H9 (cell line): Measurements from ENCODE around the gene DNAH12. TPM values are rescaled to one million over a fixed set of nuclear protein-coding genes. Genes with fewer than 3 reads are reported as not detected.

Experiments used
- DNase-seq: peaks from one replicate; pipeline ENCODE4 v3.0.0-alpha.2; 2017
- H2AFZ ChIP-seq: one replicate; pipeline ENCODE4 v1.6.1; 2013; ENCODE audit warnings: mild to moderate bottlenecking, low read length, control low read depth, moderate library complexity
- H2AK5ac ChIP-seq: 2 replicates; pipeline ENCODE4 v1.6.1; 2013; ENCODE audit warnings: low read length, control low read depth, mixed read lengths; ENCODE audit not compliant: insufficient read length
- H2BK120ac ChIP-seq: one replicate; pipeline ENCODE4 v1.6.1; 2013; ENCODE audit warnings: low read depth, mild to moderate bottlenecking, low read length, control low read depth, inconsistent platforms; ENCODE audit not compliant: poor library complexity, severe bottlenecking
- H2BK12ac ChIP-seq: 2 replicates; pipeline ENCODE4 v1.6.1; 2013; ENCODE audit warnings: low read length, control low read depth, mixed read lengths, low read depth; ENCODE audit not compliant: insufficient read length
- H2BK15ac ChIP-seq: 2 replicates; pipeline ENCODE4 v1.6.1; 2013; ENCODE audit warnings: low read depth, low read length, control low read depth
- H2BK20ac ChIP-seq: one replicate; pipeline ENCODE4 v1.6.1; 2013; ENCODE audit warnings: low read depth, mild to moderate bottlenecking, low read length, control low read depth, inconsistent platforms; ENCODE audit not compliant: poor library complexity, severe bottlenecking
- H2BK5ac ChIP-seq: 2 replicates; pipeline ENCODE4 v1.6.1; 2013; ENCODE audit warnings: low read length, control low read depth, mixed read lengths; ENCODE audit not compliant: insufficient read length
- H3K14ac ChIP-seq: 2 replicates; pipeline ENCODE4 v1.6.1; 2013; ENCODE audit warnings: low read length, control low read depth; ENCODE audit not compliant: insufficient read depth
- H3K18ac ChIP-seq: 2 replicates; pipeline ENCODE4 v1.6.1; 2013; ENCODE audit warnings: low read depth, mild to moderate bottlenecking, mixed read lengths, low read length, control low read depth; ENCODE audit not compliant: insufficient read length
- H3K23ac ChIP-seq: 2 replicates; pipeline ENCODE4 v1.6.1; 2013; ENCODE audit warnings: low read length, control low read depth, mixed read lengths, low read depth; ENCODE audit not compliant: insufficient read length
- H3K23me2 ChIP-seq: 2 replicates; pipeline ENCODE4 v1.6.1; 2013; ENCODE audit warnings: low read depth, mild to moderate bottlenecking, mixed read lengths, low read length, control low read depth; ENCODE audit not compliant: insufficient read length, poor library complexity, severe bottlenecking
- H3K27ac ChIP-seq: 2 replicates; pipeline ENCODE4 v1.5.1; 2013; ENCODE audit warnings: low read length, control low read depth, mixed read lengths, low read depth; ENCODE audit not compliant: insufficient read length
- H3K27me3 ChIP-seq: 2 replicates; pipeline ENCODE4 v1.6.1; 2013; ENCODE audit warnings: low read length, control low read depth, inconsistent platforms; ENCODE audit not compliant: insufficient read depth
- H3K4ac ChIP-seq: 2 replicates; pipeline ENCODE4 v1.6.1; 2013; ENCODE audit warnings: low read depth, mild to moderate bottlenecking, control low read depth, inconsistent platforms, low read length, moderate library complexity
- H3K4me1 ChIP-seq: 2 replicates; pipeline ENCODE4 v1.6.1; 2013; ENCODE audit warnings: low read length, control low read depth, inconsistent platforms; ENCODE audit not compliant: insufficient read depth
- H3K4me2 ChIP-seq: 2 replicates; pipeline ENCODE4 v1.6.1; 2013; ENCODE audit warnings: low read length, control low read depth, mixed read lengths; ENCODE audit not compliant: insufficient read length, insufficient read depth
- H3K56ac ChIP-seq: 2 replicates; pipeline ENCODE4 v1.6.1; 2013; ENCODE audit warnings: low read depth, mild to moderate bottlenecking, mixed read lengths, low read length, control low read depth; ENCODE audit not compliant: insufficient read length
- H3K79me1 ChIP-seq: 2 replicates; pipeline ENCODE4 v1.6.1; 2013; ENCODE audit warnings: low read depth, mild to moderate bottlenecking, moderate library complexity, low read length, control low read depth, inconsistent platforms; ENCODE audit not compliant: insufficient read depth, poor library complexity, severe bottlenecking
- H3K79me2 ChIP-seq: 2 replicates; pipeline ENCODE4 v1.6.1; 2013; ENCODE audit warnings: low read length, control low read depth, inconsistent platforms; ENCODE audit not compliant: insufficient read depth
- H3K9ac ChIP-seq: 2 replicates; pipeline ENCODE4 v1.6.1; 2013; ENCODE audit warnings: low read length, control low read depth, mixed read lengths; ENCODE audit not compliant: insufficient read length; ENCODE audit errors: extremely low read depth
- H3K9me3 ChIP-seq: one replicate; pipeline ENCODE4 v1.6.1; 2013; ENCODE audit warnings: low read depth, low read length, inconsistent platforms; ENCODE audit not compliant: control insufficient read depth
- H3T11ph ChIP-seq: one replicate; pipeline ENCODE4 v1.6.1; 2013; ENCODE audit warnings: mild to moderate bottlenecking, low read length, control low read depth, inconsistent platforms
- H4K20me1 ChIP-seq: one replicate; pipeline ENCODE4 v1.6.1; 2013; ENCODE audit not compliant: control insufficient read depth, insufficient read length, insufficient read depth
- H4K5ac ChIP-seq: 2 replicates; pipeline ENCODE4 v1.6.1; 2013; ENCODE audit warnings: low read depth, mild to moderate bottlenecking, mixed read lengths, low read length, control low read depth; ENCODE audit not compliant: insufficient read length
- H4K8ac ChIP-seq: replicated peaks from 2 replicates; pipeline ENCODE4 v1.6.1; 2013; ENCODE audit warnings: low read length, control low read depth, mixed read lengths, low read depth; ENCODE audit not compliant: insufficient read length
- H4K91ac ChIP-seq: 2 replicates; pipeline ENCODE4 v1.6.1; 2013; ENCODE audit warnings: low read depth, mild to moderate bottlenecking, moderate library complexity, mixed read lengths, low read length, control low read depth; ENCODE audit not compliant: insufficient read length
- H3K27ac Mint-ChIP-seq, 3 experiments: 2 replicates in 2 of 3; 3 replicates in 1 of 3; pipeline ENCODE4 v1.8.0; 2020 to 2021; ENCODE audit warnings: mixed read lengths in 3 of 3, mild to moderate bottlenecking in 1 of 3, moderate library complexity in 1 of 3
- H3K27me3 Mint-ChIP-seq: 2 replicates; pipeline ENCODE4 v1.8.0; 2021; ENCODE audit warnings: low read depth, mild to moderate bottlenecking, moderate library complexity, mixed read lengths
- H3K36me3 Mint-ChIP-seq, 3 experiments: 2 replicates in 2 of 3; 3 replicates in 1 of 3; pipeline ENCODE4 v1.8.0; 2020 to 2021; ENCODE audit warnings: low read depth in 3 of 3, mixed read lengths in 3 of 3; ENCODE audit not compliant: insufficient read depth in 1 of 3
- H3K4me1 Mint-ChIP-seq, 2 experiments: 2 replicates each; pipeline ENCODE4 v1.8.0; 2020; ENCODE audit warnings: mixed read lengths in 2 of 2
- H3K4me3 Mint-ChIP-seq, 2 experiments: 2 replicates in 1 of 2; 3 replicates in 1 of 2; pipeline ENCODE4 v1.8.0; 2020 to 2021; ENCODE audit warnings: mild to moderate bottlenecking in 2 of 2, mixed read lengths in 2 of 2, moderate library complexity in 1 of 2
- H3K9me3 Mint-ChIP-seq, 2 experiments: 2 replicates in 1 of 2; 3 replicates in 1 of 2; pipeline ENCODE4 v1.8.0; 2020; ENCODE audit warnings: mild to moderate bottlenecking in 2 of 2, mixed read lengths in 2 of 2, moderate library complexity in 1 of 2
- CTCF ChIP-seq: fragments of 200-600 bp; sonication (generic); conservative IDR thresholded peaks from 3 replicates; pipeline ENCODE4 v1.8.0; 2021; ENCODE audit warnings: antibody characterized with exemption, mild to moderate bottlenecking
- WGBS: extraction: QIAGEN DNeasy Blood & Tissue Kit; methylation state at CpG from one replicate; pipeline ENCODE4 v1.1.7; 2013; ENCODE audit warnings: missing lambda C conversion rate, low lambda C conversion rate, mixed read lengths; ENCODE audit not compliant: insufficient read length; ENCODE audit errors: extremely low coverage; 5-methylcytosine and 5-hydroxymethylcytosine counted together
- total RNA-seq: library from RNA; stranded (reverse); gene quantifications from 2 replicates; pipeline ENCODE4 v1.2.1, GENCODE V29; 2021

Gene DNAH12
- total RNA-seq, 1 experiment from 2014 or later: not detected

- no peak overlapping the region for H3K56ac ChIP-seq
- peaks cover 2% of the 10 kb centered on the region; the same call in 1 of the 2 replicates for H3K27me3 Mint-ChIP-seq
- H3K36me3 Mint-ChIP-seq: no peaks in the 10 kb centered on the region
- no peak overlapping the region for H2BK120ac ChIP-seq
- no peak overlapping the region for H3T11ph ChIP-seq
- H3K4me1 Mint-ChIP-seq: peaks cover 10% of the 10 kb centered on the region in 2 experiments
- H4K20me1 ChIP-seq: no peaks in the 10 kb centered on the region
- H3K4me3 Mint-ChIP-seq: no peak overlapping the region
- no peak overlapping the region for H3K18ac ChIP-seq
- no peaks in the 10 kb centered on the region for H3K4me1 ChIP-seq
- no peak overlapping the region for H4K91ac ChIP-seq
- no peak overlapping the region for H3K14ac ChIP-seq
- H2BK5ac ChIP-seq: no peak overlapping the region
- H3K79me2 ChIP-seq: no peaks in the 10 kb centered on the region
- no peak overlapping the region for H2BK12ac ChIP-seq
- H4K5ac ChIP-seq: no peak overlapping the region
- H4K8ac ChIP-seq: no peak overlapping the region
- no peak overlapping the region for H3K27ac ChIP-seq
- H3K4ac ChIP-seq: no peak overlapping the region
- H3K27ac Mint-ChIP-seq: no peak overlapping the region
- H3K23me2 ChIP-seq: peaks cover 3% of the 10 kb centered on the region
- H2AK5ac ChIP-seq: no peak overlapping the region
- TF ChIP-seq CTCF: no peak
- no peaks in the 10 kb centered on the region for H3K27me3 ChIP-seq
- no peak overlapping the region for H3K9ac ChIP-seq
- no peak overlapping the region for H3K23ac ChIP-seq
- H2AFZ ChIP-seq: no peak overlapping the region
- no peaks in the 10 kb centered on the region for H3K9me3 ChIP-seq
- no peaks in the 10 kb centered on the region for H3K9me3 Mint-ChIP-seq
- no peaks in the 10 kb centered on the region for H3K79me1 ChIP-seq
- no peak overlapping the region for H2BK15ac ChIP-seq
- WGBS: no CpG with 5 or more reads among the region's 1 CpG
- no peak overlapping the region for H3K4me2 ChIP-seq
- no peak overlapping the region for H2BK20ac ChIP-seq
- no peak for DNase-seq
Observed at GRCh38 chr3:57546616-57547015, 2.5 kb upstream of the DNAH12 start.
